NCI-H446 (cell line): Measurements from ENCODE around the gene FHIT.
A peak's percentile ranks its signal among the peaks of the same experiment; 100 is the strongest.

Source experiments
- DNase-seq, 2 experiments: peaks; one replicate each; lab custom pipeline; 2025; lab: John Stamatoyannopoulos, UW

FHIT gene

GRCh38 chr3:60839246-60839645 lies 412.0 kb downstream of the FHIT start:
- DNase-seq: no peak

GRCh38 chr3:60835796-60836195 lies 415.5 kb downstream of the FHIT start:
- no peak for DNase-seq

GRCh38 chr3:60829058-60829457 lies 422.2 kb downstream of the FHIT start:
- DNase-seq: no peak

GRCh38 chr3:60827666-60828065 lies 423.6 kb downstream of the FHIT start:
- DNase-seq: no peak

- DNase-seq: no peak
Observed at GRCh38 chr3:60826511-60826910, 424.7 kb downstream of the FHIT start.

GRCh38 chr3:60812502-60812901 lies 438.8 kb downstream of the FHIT start:
- no peak for DNase-seq

GRCh38 chr3:60810881-60811280 lies 440.4 kb downstream of the FHIT start:
- no peak for DNase-seq

GRCh38 chr3:60809857-60810610 lies 441.2 kb downstream of the FHIT start:
- no peak for DNase-seq

- DNase-seq: peak; percentile 31 to 60
Observed at GRCh38 chr3:60803216-60804173, 447.8 kb downstream of the FHIT start.

- DNase-seq: no peak
Observed at GRCh38 chr3:60801307-60801706, 449.9 kb downstream of the FHIT start.

- no peak for DNase-seq
Observed at GRCh38 chr3:60798456-60798855, 452.8 kb downstream of the FHIT start.

- no peak for DNase-seq
Observed at GRCh38 chr3:60792249-60792852, 458.9 kb downstream of the FHIT start.

- no peak for DNase-seq
Observed at GRCh38 chr3:60788185-60788584, 463.1 kb downstream of the FHIT start.

- DNase-seq: no peak
Observed at GRCh38 chr3:60781935-60782334, 469.3 kb downstream of the FHIT start.

- no peak for DNase-seq
Observed at GRCh38 chr3:60779637-60780036, 471.6 kb downstream of the FHIT start.

- no peak for DNase-seq
Observed at GRCh38 chr3:60775985-60776384, 475.3 kb downstream of the FHIT start.

- DNase-seq: no peak
Observed at GRCh38 chr3:60774617-60775016, 476.6 kb downstream of the FHIT start.

GRCh38 chr3:60772584-60772983 lies 478.7 kb downstream of the FHIT start:
- DNase-seq: no peak

GRCh38 chr3:60771766-60772165 lies 479.5 kb downstream of the FHIT start:
- no peak for DNase-seq

- no peak for DNase-seq
Observed at GRCh38 chr3:60770532-60770931, 480.7 kb downstream of the FHIT start.

GRCh38 chr3:60767536-60767935 lies 483.7 kb downstream of the FHIT start:
- DNase-seq: no peak

- no peak for DNase-seq
Observed at GRCh38 chr3:60765776-60766175, 485.5 kb downstream of the FHIT start.

GRCh38 chr3:60764870-60765269 lies 486.4 kb downstream of the FHIT start:
- no peak for DNase-seq
